ENCODE data around the gene PSMD1.

DNA sequence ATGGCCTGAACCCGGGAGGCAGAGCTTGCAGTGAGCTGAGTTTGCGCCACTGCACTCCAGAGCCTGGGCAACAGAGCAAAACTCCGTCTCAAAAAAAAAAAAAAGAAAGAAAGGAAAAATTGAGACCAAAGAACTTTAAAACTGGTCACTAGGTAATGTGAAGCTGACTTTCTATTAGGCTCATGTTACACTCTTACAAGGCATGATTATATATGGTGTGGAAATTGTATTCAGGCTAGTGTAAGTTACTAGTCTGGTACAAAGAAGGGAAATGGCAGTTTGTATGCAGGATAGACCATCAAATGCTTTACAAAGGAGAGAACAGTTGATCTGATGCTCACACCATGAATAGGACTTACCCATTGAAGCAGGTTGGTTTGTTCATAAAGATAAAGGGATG lies 106.3 kb downstream of the PSMD1 start:
- TF ChIP-seq, protein P1, sequence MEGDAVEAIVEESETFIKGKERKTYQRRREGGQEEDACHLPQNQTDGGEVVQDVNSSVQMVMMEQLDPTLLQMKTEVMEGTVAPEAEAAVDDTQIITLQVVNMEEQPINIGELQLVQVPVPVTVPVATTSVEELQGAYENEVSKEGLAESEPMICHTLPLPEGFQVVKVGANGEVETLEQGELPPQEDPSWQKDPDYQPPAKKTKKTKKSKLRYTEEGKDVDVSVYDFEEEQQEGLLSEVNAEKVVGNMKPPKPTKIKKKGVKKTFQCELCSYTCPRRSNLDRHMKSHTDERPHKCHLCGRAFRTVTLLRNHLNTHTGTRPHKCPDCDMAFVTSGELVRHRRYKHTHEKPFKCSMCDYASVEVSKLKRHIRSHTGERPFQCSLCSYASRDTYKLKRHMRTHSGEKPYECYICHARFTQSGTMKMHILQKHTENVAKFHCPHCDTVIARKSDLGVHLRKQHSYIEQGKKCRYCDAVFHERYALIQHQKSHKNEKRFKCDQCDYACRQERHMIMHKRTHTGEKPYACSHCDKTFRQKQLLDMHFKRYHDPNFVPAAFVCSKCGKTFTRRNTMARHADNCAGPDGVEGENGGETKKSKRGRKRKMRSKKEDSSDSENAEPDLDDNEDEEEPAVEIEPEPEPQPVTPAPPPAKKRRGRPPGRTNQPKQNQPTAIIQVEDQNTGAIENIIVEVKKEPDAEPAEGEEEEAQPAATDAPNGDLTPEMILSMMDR (conservative IDR thresholded peaks at IDR 0.05; ENCODE audit: low read depth, low read length) = no peak
- no peak for TF ChIP-seq EZH2 (IDR thresholded peaks at IDR 0.05; ENCODE audit: borderline replicate concordance, low read depth, low read length, poor library complexity, severe bottlenecking)
